Pulmonary artery endothelial cell (primary cell): ENCODE results near the gene GNE. TPM values are rescaled to one million over a fixed set of nuclear protein-coding genes. Genes with fewer than 3 reads are reported as not detected.

Experiments
- DNase-seq: peaks from one replicate; pipeline ENCODE4 v3.0.0-alpha.2; 2011; ENCODE audit warnings: low read depth, low spot score
- total RNA-seq: library from RNA; depleted of rRNA; stranded (reverse); fragments of >200 nt; gene quantifications from 2 replicates; pipeline ENCODE4 v1.2.3, GENCODE V29; 2014

The GNE gene
- total RNA-seq, 1 donor from 2014 or later, result 11.1 TPM

GRCh38 chr9:36169708-36170107 lies 88.5 kb downstream of the GNE start:
- no peak for DNase-seq

- no peak for DNase-seq
Observed at GRCh38 chr9:36169166-36169565, 89.1 kb downstream of the GNE start, which contains the start of gene CCIN. Gene CCIN (plus strand): TSS chr9:36169388. CDS start chr9:36169503, 115 bp downstream.

DNA sequence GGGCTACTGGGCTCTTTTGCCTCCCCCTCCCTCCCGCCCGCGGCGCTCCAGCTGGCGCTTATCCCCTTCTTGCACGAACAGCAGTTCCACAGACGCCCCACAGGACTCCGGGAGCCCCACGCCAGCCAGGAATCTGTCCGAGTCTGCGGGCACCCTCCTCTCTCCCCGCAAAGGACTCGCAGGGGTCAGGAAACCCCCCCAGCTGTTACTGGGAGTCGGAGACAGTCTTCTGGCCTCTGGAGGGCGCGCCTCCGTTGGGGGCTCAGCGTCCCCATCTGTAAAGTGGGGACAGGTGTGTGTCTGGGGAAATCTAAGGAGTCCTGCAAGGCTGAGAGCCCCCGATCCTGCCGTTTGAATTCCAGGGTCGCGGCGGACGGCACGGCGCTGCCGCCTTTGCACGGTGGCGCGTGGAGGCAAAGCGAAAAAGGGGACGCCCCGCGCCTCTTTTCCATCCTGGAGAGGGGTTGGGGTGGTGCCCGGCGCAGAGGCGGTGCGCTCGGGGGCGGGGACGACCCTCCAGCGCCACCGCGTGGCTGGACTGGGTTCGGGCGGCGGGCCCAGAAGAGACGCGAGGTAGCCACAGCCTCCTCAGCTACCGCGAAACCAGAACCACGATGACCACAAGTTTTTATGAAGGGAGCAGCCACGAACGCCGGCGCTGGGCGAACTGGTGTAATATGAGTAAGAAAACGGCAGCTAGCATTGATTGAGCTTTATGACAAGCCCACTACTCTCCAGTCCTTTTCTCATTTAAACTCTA lies 91.9 kb downstream of the GNE start:
- no peak for DNase-seq

GRCh38 chr9:36165826-36166167 lies 92.5 kb downstream of the GNE start:
- no peak for DNase-seq

GRCh38 chr9:36164989-36165388 lies 93.3 kb downstream of the GNE start:
- no peak for DNase-seq

Other genes starting within 250 kb of the GNE start
- gene RECK, start 221.5 kb downstream of the GNE start, total RNA-seq, result 11.9 and 15.5 TPM in 2 replicates
- gene GLIPR2, start 121.7 kb downstream of the GNE start, total RNA-seq, result 36.2 and 40.3 TPM in 2 replicates
- gene CCIN, start 89.1 kb downstream of the GNE start, total RNA-seq, result 1.2 and 2.3 TPM in 2 replicates
- 264 and 287 TPM in 2 replicates for gene CLTA, start 67.5 kb downstream of the GNE start, total RNA-seq
- gene RNF38, start 141.8 kb upstream of the GNE start, total RNA-seq, result 14.0 and 16.0 TPM in 2 replicates